PC-3 (cell line): ENCODE measurements around the gene SMYD3. TPM values are rescaled to one million over a fixed set of nuclear protein-coding genes. Genes with fewer than 3 reads are reported as not detected.
"Not testable (repeated sequence)": the region's sequence is repeated elsewhere in the genome, so short reads cannot be mapped to it uniquely, and the experiment has no call there.

ENCODE experiments used
- ATAC-seq: fragments of 200-7000 bp; cut with Tn5 transposase; 2 replicates; pipeline ENCODE4 v1.9.1; 2020; ENCODE audit warnings: mild to moderate bottlenecking, moderate library complexity
- BruUV-seq: library from RNA; stranded (reverse); fragments of 400-500 nt; replicated peaks from 2 replicates; lab custom pipeline; 2021; lab: Mats Ljungman, UMichigan
- CTCF ChIA-PET: fragments of 300-600 bp; sonication (Branson Sonifier 250); formaldehyde crosslinking; loops from one replicate; lab custom pipeline; 2022; ENCODE audit warnings: antibody characterized with exemption; lab: Charles Lee
- POLR2A ChIA-PET: fragments of 300-600 bp; sonication (Branson Sonifier 250); formaldehyde crosslinking; loops from one replicate; lab custom pipeline; 2022; ENCODE audit warnings: antibody characterized with exemption; ENCODE audit not compliant: unreplicated experiment; lab: Charles Lee
- DNase-seq: peaks from one replicate; pipeline ENCODE4 v3.0.0-alpha.2; 2015
- H2AFZ ChIP-seq: fragments of 300-600 bp; sonication (generic); 2 replicates; pipeline ENCODE4 v1.6.0; 2016; ENCODE audit warnings: antibody characterized with exemption, low read length
- H3F3A ChIP-seq: fragments of 300-600 bp; sonication (generic); one replicate; pipeline ENCODE4 v1.6.0; 2017; ENCODE audit warnings: antibody characterized with exemption, low read length, control low read depth, mild to moderate bottlenecking; ENCODE audit not compliant: unreplicated experiment
- H3K27ac ChIP-seq: fragments of 300-600 bp; sonication (generic); 2 replicates; pipeline ENCODE4 v1.5.1; 2016; ENCODE audit warnings: mild to moderate bottlenecking, low read length
- H3K27me3 ChIP-seq: fragments of 300-600 bp; sonication (generic); 2 replicates; pipeline ENCODE4 v1.6.1; 2016; ENCODE audit warnings: low read length, mixed read lengths
- H3K36me3 ChIP-seq: fragments of 300-600 bp; sonication (generic); 2 replicates; pipeline ENCODE4 v1.6.1; 2016; ENCODE audit warnings: low read depth, mixed run types, low read length, mixed read lengths
- H3K4me1 ChIP-seq: fragments of 300-600 bp; sonication (generic); 2 replicates; pipeline ENCODE4 v1.5.1; 2016; ENCODE audit warnings: low read length; ENCODE audit not compliant: insufficient read depth
- H3K4me2 ChIP-seq: fragments of 300-600 bp; sonication (generic); 2 replicates; pipeline ENCODE4 v1.6.0; 2016; ENCODE audit warnings: low read length
- H3K4me3 ChIP-seq: fragments of 300-600 bp; sonication (generic); 2 replicates; pipeline ENCODE4 v1.5.1; 2016; ENCODE audit warnings: mild to moderate bottlenecking, low read length, mixed read lengths
- H3K79me2 ChIP-seq: fragments of 300-600 bp; sonication (generic); 2 replicates; pipeline ENCODE4 v1.6.1; 2017; ENCODE audit warnings: low read length, mixed read lengths
- H3K9ac ChIP-seq: fragments of 300-600 bp; sonication (generic); 2 replicates; pipeline ENCODE4 v1.6.0; 2016; ENCODE audit warnings: mild to moderate bottlenecking, low read length
- H3K9me2 ChIP-seq: fragments of 300-600 bp; sonication (generic); replicated peaks from 2 replicates; pipeline ENCODE4 v1.6.1; 2016; ENCODE audit warnings: mixed run types, low read length, mixed read lengths
- H3K9me3 ChIP-seq: fragments of 300-600 bp; sonication (generic); 2 replicates; pipeline ENCODE4 v1.6.1; 2016; ENCODE audit warnings: low read length, mixed read lengths
- H4K20me1 ChIP-seq: fragments of 300-600 bp; sonication (generic); 2 replicates; pipeline ENCODE4 v1.6.1; 2016; ENCODE audit warnings: low read length, mixed read lengths
- CTCF ChIP-seq: fragments of 300-600 bp; sonication (generic); conservative IDR thresholded peaks from 2 replicates; pipeline ENCODE4 v1.5.1; 2017; ENCODE audit warnings: antibody characterized with exemption, low read depth, mild to moderate bottlenecking, low read length
- EZH2 ChIP-seq: fragments of 300-600 bp; sonication (generic); IDR thresholded peaks from one replicate; pipeline ENCODE4 v1.6.1; 2017; ENCODE audit warnings: antibody characterized with exemption, mild to moderate bottlenecking, low read length; ENCODE audit not compliant: unreplicated experiment
- EZH2phosphoT487 ChIP-seq: fragments of 300-600 bp; sonication (generic); IDR thresholded peaks from 2 replicates; pipeline ENCODE4 v1.6.1; 2018; ENCODE audit warnings: mild to moderate bottlenecking, antibody characterized with exemption, low read length, borderline replicate concordance
- intact Hi-C: fragments of 100-400 bp; cut with micrococcal nuclease; formaldehyde crosslinking; loops from 2 replicates; pipeline ENCODE4 v1.9.0; 2023
- total RNA-seq: library from RNA; depleted of rRNA; stranded (reverse); fragments of >200 nt; gene quantifications from 2 replicates; pipeline ENCODE4 v1.2.3, GENCODE V29; 2014

The SMYD3 gene
- total RNA-seq, 1 experiment from 2014 or later, result 33.0 TPM

GRCh38 chr1:246072456-246072955 lies 434.6 kb downstream of the SMYD3 start:
- H3K27me3 ChIP-seq, result no peaks in the 10 kb centered on the region
- no peak overlapping the region for H3K4me2 ChIP-seq
- no peak for TF ChIP-seq EZH2phosphoT487
- H3K9me2 ChIP-seq, result no peaks in the 10 kb centered on the region
- ATAC-seq, result no peak
- H3K27ac ChIP-seq, result no peak overlapping the region
- H3F3A ChIP-seq, result no peaks in the 10 kb centered on the region
- intact Hi-C loops, result no loop called here
- CTCF ChIA-PET, result no interaction called here
- H3K36me3 ChIP-seq, result no peaks in the 10 kb centered on the region
- no peaks in the 10 kb centered on the region for H3K9me3 ChIP-seq
- H2AFZ ChIP-seq, result no peak overlapping the region
- peaks cover 7% of the 10 kb centered on the region; the same call in 1 of the 2 replicates for H3K4me1 ChIP-seq
- no peaks in the 10 kb centered on the region for H3K79me2 ChIP-seq
- no peak for DNase-seq
- H3K4me3 ChIP-seq, result no peak overlapping the region
- H3K9ac ChIP-seq, result no peak overlapping the region
- POLR2A ChIA-PET, result no interaction called here
- H4K20me1 ChIP-seq, result no peaks in the 10 kb centered on the region
- no TSS peak for BruUV-seq

DNA sequence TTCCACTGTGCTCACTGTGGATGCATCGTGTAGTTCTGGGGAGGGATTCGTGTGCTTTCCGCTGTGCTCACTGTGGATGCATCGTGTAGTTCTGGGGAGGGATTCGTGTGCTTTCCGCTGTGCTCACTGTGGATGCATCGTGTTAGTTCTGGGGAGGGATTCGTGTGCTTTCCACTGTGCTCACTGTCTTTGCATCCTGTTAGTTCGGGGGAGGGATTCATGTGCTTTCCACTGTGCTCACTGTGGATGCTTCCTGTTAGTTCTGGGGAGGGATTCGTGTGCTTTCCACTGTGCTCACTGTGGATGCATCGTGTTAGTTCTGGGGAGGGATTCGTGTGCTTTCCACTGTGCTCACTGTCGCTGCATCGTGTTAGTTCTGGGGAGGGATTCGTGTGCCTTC lies 435.1 kb downstream of the SMYD3 start:
- H3K27me3 ChIP-seq, CTCF ChIA-PET, H3K9ac ChIP-seq, intact Hi-C loops, H3K4me3 ChIP-seq, H3K9me2 ChIP-seq, H3K27ac ChIP-seq, H3K4me1 ChIP-seq, H4K20me1 ChIP-seq, POLR2A ChIA-PET, H3F3A ChIP-seq, BruUV-seq, H3K4me2 ChIP-seq, H3K36me3 ChIP-seq, H2AFZ ChIP-seq, DNase-seq, H3K79me2 ChIP-seq, ATAC-seq, H3K9me3 ChIP-seq: not testable (repeated sequence)

GRCh38 chr1:246071561-246071960 lies 435.5 kb downstream of the SMYD3 start:
- CTCF ChIA-PET, H4K20me1 ChIP-seq, H3K27ac ChIP-seq: not testable (repeated sequence)

DNA sequence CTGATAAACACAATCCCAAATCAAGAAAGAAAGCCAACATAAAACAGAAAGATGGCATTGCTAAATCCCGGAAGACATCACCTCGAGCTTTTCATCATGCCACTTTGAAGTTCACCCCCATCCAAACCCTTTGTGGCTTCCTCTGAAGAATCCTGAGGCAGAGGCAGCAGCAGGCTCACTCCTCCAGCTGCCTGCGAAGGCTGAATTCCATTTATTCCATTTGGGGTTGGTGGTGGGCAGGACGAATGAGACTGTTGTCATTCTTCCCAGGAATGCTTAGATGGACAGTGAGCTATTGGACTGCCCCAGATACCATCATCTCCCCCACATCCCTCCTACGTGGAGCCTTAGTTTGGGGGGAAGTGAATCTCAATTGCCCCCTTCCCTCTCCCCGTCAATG lies 437.5 kb downstream of the SMYD3 start:
- no peaks in the 10 kb centered on the region for H3K27me3 ChIP-seq
- no peaks in the 10 kb centered on the region for H4K20me1 ChIP-seq
- POLR2A ChIA-PET, result no interaction called here
- H3K9me3 ChIP-seq, result no peaks in the 10 kb centered on the region
- no peaks in the 10 kb centered on the region for H3F3A ChIP-seq
- DNase-seq (no peak), ATAC-seq (no peak)
- no peaks in the 10 kb centered on the region for H3K9me2 ChIP-seq
- H3K79me2 ChIP-seq, result no peaks in the 10 kb centered on the region
- intact Hi-C loops, result no loop called here
- H3K27ac ChIP-seq, result no peak overlapping the region
- H2AFZ ChIP-seq, result no peak overlapping the region
- peaks cover 7% of the 10 kb centered on the region; the same call in 1 of the 2 replicates for H3K4me1 ChIP-seq
- CTCF ChIA-PET, result no interaction called here
- TF ChIP-seq EZH2phosphoT487 (no peak), EZH2 (no peak), CTCF (no peak)
- no peaks in the 10 kb centered on the region for H3K36me3 ChIP-seq
- H3K4me2 ChIP-seq, result no peak overlapping the region
- BruUV-seq, result no TSS peak
- H3K9ac ChIP-seq, result no peak overlapping the region
- no peak overlapping the region for H3K4me3 ChIP-seq

More at GRCh38 chr1:246071561-246071960, 435.5 kb downstream of the SMYD3 start:
- H3K4me3 ChIP-seq, intact Hi-C loops, H3K4me2 ChIP-seq, H3K36me3 ChIP-seq, H3K9me2 ChIP-seq, H3K79me2 ChIP-seq, H3K9me3 ChIP-seq, H3F3A ChIP-seq, H3K4me1 ChIP-seq, ATAC-seq, POLR2A ChIA-PET, H3K9ac ChIP-seq, DNase-seq, H2AFZ ChIP-seq, H3K27me3 ChIP-seq, BruUV-seq: not testable (repeated sequence)
